K562 (cell line): ENCODE results near the gene ICAM1. TPM values are rescaled to one million over a fixed set of nuclear protein-coding genes. Genes with fewer than 3 reads are reported as not detected.

ENCODE experiments used
- ATAC-seq: fragments of 200-7000 bp; cut with Tn5 transposase; 3 replicates; pipeline ENCODE4 v1.9.1; 2020; ENCODE audit warnings: moderate library complexity
- BruUV-seq: library from RNA; stranded (reverse); fragments of 400-500 nt; replicated peaks from 2 replicates; lab custom pipeline; 2021; lab: Mats Ljungman, UMichigan
- CTCF ChIA-PET: fragments of 300-600 bp; formaldehyde crosslinking; extraction: SDS; loops from one replicate; lab custom pipeline; 2021; ENCODE audit warnings: low intra/inter-chr PET ratio; lab: Yijun Ruan, JAX
- POLR2A ChIA-PET: fragments of 300-600, 350-650 bp; sonication (Branson Sonifier 250); formaldehyde crosslinking; extraction: SDS; loops from one replicate; lab custom pipeline; 2021; ENCODE audit warnings: antibody characterized with exemption, inconsistent platforms; lab: Yijun Ruan, JAX
- DNase-seq, 4 experiments: peaks; one replicate each; pipeline versions ENCODE4 v3.0.0 to v3.0.0-alpha.2; 2011 to 2018; ENCODE audit warnings: low spot score in 3 of 4, mixed read lengths in 3 of 4; ENCODE audit errors: extremely low read depth in 1 of 4
- FAIRE-seq: peaks from 2 replicates; lab custom pipeline; 2011; peaks lifted over from hg19 to GRCh38; lab: Jason Lieb, UNC
- H2AFZ ChIP-seq: 2 replicates; pipeline ENCODE4 v1.6.0; 2011; ENCODE audit warnings: low read depth, low read length, control low read depth, inconsistent platforms
- H3K27ac ChIP-seq: fragments of 200-600 bp; 3 replicates; pipeline ENCODE4 v1.8.0; 2011; ENCODE audit warnings: low read depth, mild to moderate bottlenecking, control low read depth, inconsistent platforms, low read length, moderate library complexity, mixed read lengths; ENCODE audit errors: extremely low read depth
- H3K27me3 ChIP-seq, 2 experiments: fragments of 300-600 bp in 1 of 2; 2 replicates in 1 of 2; 3 replicates in 1 of 2; pipeline versions ENCODE4 v1.6.0 to v1.8.0; 2011; ENCODE audit warnings: inconsistent platforms in 2 of 2, low read length in 2 of 2, mild to moderate bottlenecking in 1 of 2, mixed read lengths in 1 of 2, moderate library complexity in 1 of 2; ENCODE audit not compliant: control insufficient read depth in 2 of 2, insufficient read depth in 2 of 2
- H3K36me3 ChIP-seq: fragments of 300-600 bp; 3 replicates; pipeline ENCODE4 v1.8.0; 2011; ENCODE audit warnings: mild to moderate bottlenecking, low read length, inconsistent platforms; ENCODE audit not compliant: control insufficient read depth, insufficient read depth
- H3K4me1 ChIP-seq, 2 experiments: fragments of 200-600 bp in 1 of 2; replicated peaks in 1 of 2; 2 replicates in 1 of 2; 3 replicates in 1 of 2; pipeline versions ENCODE4 v1.5.1 to v1.8.0; 2011; ENCODE audit warnings: inconsistent platforms in 2 of 2, low read length in 2 of 2, mild to moderate bottlenecking in 1 of 2, mixed read lengths in 1 of 2, moderate library complexity in 1 of 2; ENCODE audit not compliant: control insufficient read depth in 2 of 2, insufficient read depth in 2 of 2
- H3K4me2 ChIP-seq: 2 replicates; pipeline ENCODE4 v1.6.1; 2011; ENCODE audit warnings: low read length, control low read depth, inconsistent platforms, mixed read lengths; ENCODE audit not compliant: insufficient read depth
- H3K4me3 ChIP-seq: fragments of 200-600 bp; sonication (generic), shearing (Covaris generic); 2 replicates; pipeline ENCODE4 v1.5.1; 2016; ENCODE audit warnings: control low read depth, inconsistent platforms
- H3K79me2 ChIP-seq: fragments of 200-600 bp; 3 replicates; pipeline ENCODE4 v1.8.0; 2011; ENCODE audit warnings: low read length, inconsistent platforms; ENCODE audit not compliant: control insufficient read depth, insufficient read depth
- H3K9ac ChIP-seq, 2 experiments: 2 replicates each; pipeline versions ENCODE4 v1.6.0 to v1.6.1; 2011; ENCODE audit warnings: low read depth in 2 of 2, low read length in 2 of 2, control low read depth in 1 of 2, inconsistent platforms in 1 of 2, mild to moderate bottlenecking in 1 of 2, mixed read lengths in 1 of 2; ENCODE audit not compliant: insufficient read depth in 1 of 2
- H3K9me1 ChIP-seq: one replicate; pipeline ENCODE4 v1.6.0; 2011; ENCODE audit warnings: inconsistent platforms, mild to moderate bottlenecking, low read length, moderate library complexity; ENCODE audit not compliant: control insufficient read depth, insufficient read depth
- H3K9me3 ChIP-seq: replicated peaks from 2 replicates; pipeline ENCODE4 v1.5.1; 2011; ENCODE audit warnings: low read depth, low read length, inconsistent platforms; ENCODE audit not compliant: control insufficient read depth, insufficient read depth
- H4K20me1 ChIP-seq: replicated peaks from 2 replicates; pipeline ENCODE4 v1.6.1; 2011; ENCODE audit warnings: low read length, inconsistent platforms, mixed read lengths; ENCODE audit not compliant: control insufficient read depth, insufficient read depth
- FIP1L1 ChIP-seq: fragments of 200-400 bp; formaldehyde crosslinking; IDR thresholded peaks from 2 replicates; pipeline ENCODE4 v1.6.1; 2018; ENCODE audit warnings: mild to moderate bottlenecking, low read depth, low read length; ENCODE audit not compliant: poor library complexity, severe bottlenecking
- KAT7 ChIP-seq: sonication (generic); formaldehyde crosslinking; IDR thresholded peaks from 2 replicates; pipeline ENCODE4 v1.8.0; 2022; ENCODE audit warnings: missing genetic modification reagents, mild to moderate bottlenecking, borderline replicate concordance
- MAFG ChIP-seq: fragments of 450-650 bp; conservative IDR thresholded peaks from 2 replicates; pipeline ENCODE4 v1.6.1; 2016; ENCODE audit warnings: missing genetic modification characterization, missing compliant biosample characterization
- MIER1 ChIP-seq: fragments of 450-650 bp; IDR thresholded peaks from 2 replicates; pipeline ENCODE4 v1.6.1; 2016; ENCODE audit warnings: antibody characterized with exemption, mild to moderate bottlenecking, low read depth
- NCOA1 ChIP-seq: fragments of 450-650 bp; IDR thresholded peaks from 2 replicates; pipeline ENCODE4 v1.6.1; 2016; ENCODE audit warnings: low read depth
- PHF21A ChIP-seq: fragments of 450-650 bp; IDR thresholded peaks from 2 replicates; pipeline ENCODE4 v1.6.1; 2017; ENCODE audit warnings: low read depth, borderline replicate concordance
- PML ChIP-seq: IDR thresholded peaks from 2 replicates; pipeline ENCODE4 v1.6.1; 2012; ENCODE audit warnings: low read length, inconsistent platforms
- SAP30 ChIP-seq: fragments of 200-600 bp; sonication (generic); IDR thresholded peaks from 2 replicates; pipeline ENCODE4 v1.6.1; 2012; ENCODE audit warnings: borderline replicate concordance, low read depth, mild to moderate bottlenecking, moderate library complexity, low read length, control low read depth, inconsistent platforms; ENCODE audit not compliant: insufficient read depth, poor library complexity, severe bottlenecking
- ZFP36 ChIP-seq: fragments of 150-350 bp; IDR thresholded peaks from 2 replicates; pipeline ENCODE4 v1.6.1; 2018; ENCODE audit warnings: low read length, low read depth; ENCODE audit not compliant: partially characterized antibody
- ZNF124 ChIP-seq: sonication (generic); formaldehyde crosslinking; IDR thresholded peaks from 2 replicates; pipeline ENCODE4 v1.8.1; 2022; ENCODE audit warnings: missing genetic modification reagents
- WGBS: fragments of 100-300 bp; shearing (Covaris generic); methylation state at CpG from one replicate; pipeline ENCODE4 v1.1.6; 2016; ENCODE audit warnings: low coverage, mixed read lengths; ENCODE audit not compliant: insufficient coverage; ENCODE audit errors: missing lambda C conversion rate; 5-methylcytosine and 5-hydroxymethylcytosine counted together
- in situ Hi-C: fragments of 300-500 bp; cut with MboI; formaldehyde crosslinking; loops from 4 replicates; pipeline ENCODE4 v1.15.0; 2018; ENCODE audit warnings: inconsistent platforms, mixed read lengths
- intact Hi-C: fragments of 100-400 bp; cut with micrococcal nuclease; formaldehyde crosslinking; loops from 2 replicates; pipeline ENCODE4 v1.14.2; 2022
- polyA plus RNA-seq, 8 experiments: library from polyadenylated mRNA; depleted of rRNA in 4 of 8; stranded (reverse) in 5 of 8; unstranded in 3 of 8; fragments of >200 nt; fragmentation: Nextera tagmentation in 2 of 8; fragmentation: Illumina TruSeq in 1 of 8; extraction: Ambion mirVana in 2 of 8; extraction: Trizol in 1 of 8; gene quantifications; 2 replicates each; pipeline versions ENCODE4 v1.2.1 to v1.2.3, GENCODE V29; 2011 to 2014; ENCODE audit warnings: inconsistent platforms in 1 of 8, missing spikeins in 1 of 8
- total RNA-seq, 7 experiments: library from RNA; depleted of rRNA in 6 of 7; stranded (reverse); fragments of >200 nt in 6 of 7; fragmentation: Illumina TruSeq in 2 of 7; extraction: Trizol in 2 of 7; gene quantifications; 2 replicates each; pipeline versions ENCODE4 v1.2.1 to v1.2.3, GENCODE V29; 2011 to 2021; ENCODE audit warnings: low replicate concordance in 1 of 7
- TF ChIP-seq, protein P1 (sequence below), 2 experiments: IDR thresholded peaks; 2 replicates each; pipeline ENCODE4 v1.6.1; 2012; ENCODE audit warnings: improper control_type of control experiment in 2 of 2, low read depth in 2 of 2, low read length in 2 of 2, borderline replicate concordance in 1 of 2
- TF ChIP-seq, protein P2 (sequence below): sonication (generic); formaldehyde crosslinking; IDR thresholded peaks from 2 replicates; pipeline ENCODE4 v1.9.0; 2022; ENCODE audit warnings: mild to moderate bottlenecking, missing genetic modification reagents

Gene ICAM1
- total and polyA plus RNA-seq, 9 of the 15 experiments (the other 6 are each of a cell fraction or from before 2014, with no cell fraction given): 2.3 to 24.4 (median 13.4) TPM

DNA sequence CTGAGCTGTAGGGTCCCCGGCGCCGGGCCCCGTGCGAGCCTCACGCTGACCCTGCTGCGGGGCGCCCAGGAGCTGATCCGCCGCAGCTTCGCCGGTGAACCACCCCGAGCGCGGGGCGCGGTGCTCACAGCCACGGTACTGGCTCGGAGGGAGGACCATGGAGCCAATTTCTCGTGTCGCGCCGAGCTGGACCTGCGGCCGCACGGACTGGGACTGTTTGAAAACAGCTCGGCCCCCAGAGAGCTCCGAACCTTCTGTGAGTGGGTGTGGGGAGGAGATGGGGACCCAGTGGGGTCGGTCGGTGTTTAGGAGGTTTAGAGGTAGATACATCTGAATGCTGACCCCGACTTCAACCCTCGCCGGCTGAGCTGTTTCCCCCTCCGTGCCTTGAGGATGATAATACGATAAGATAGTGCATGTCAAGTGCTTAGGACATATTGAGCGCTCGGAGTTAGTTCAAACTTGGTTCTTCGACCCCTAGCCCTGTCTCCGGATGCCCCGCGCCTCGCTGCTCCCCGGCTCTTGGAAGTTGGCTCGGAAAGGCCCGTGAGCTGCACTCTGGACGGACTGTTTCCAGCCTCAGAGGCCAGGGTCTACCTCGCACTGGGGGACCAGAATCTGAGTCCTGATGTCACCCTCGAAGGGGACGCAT lies 20.8 kb downstream of the ICAM1 start:
- peak overlapping the region; percentile 96 for H3K27ac ChIP-seq
- TSS peak; percentile 22 for BruUV-seq
- in situ Hi-C loops: no loop called here
- peaks cover 2% of the 10 kb centered on the region; the same call in 1 of the 2 replicates for H3K9me3 ChIP-seq
- H3K9ac ChIP-seq: peak overlapping the region; percentile 91 to 99
- intact Hi-C loops: no loop called here
- ATAC-seq (no peak), DNase-seq (peak in 1 of 4 experiments; percentile 13), FAIRE-seq (peak; percentile 29)
- peak overlapping the region; percentile 79 for H3K4me3 ChIP-seq
- peaks cover 38% of the 10 kb centered on the region; the same call in 2 of the 3 replicates for H3K36me3 ChIP-seq
- no peaks in the 10 kb centered on the region for H3K27me3 ChIP-seq
- H3K9me1 ChIP-seq: no peaks in the 10 kb centered on the region
- ChIA-PET CTCF (no interaction called here), POLR2A (interaction anchor here (0.6 to 1.3 kb wide), 13 partner anchors 8 to 280 kb away, joined by 3 to 7 read pairs (median 3); partner anchors contain the start of genes ICAM1 and RAVER1)
- peaks cover 85% of the 10 kb centered on the region for H3K79me2 ChIP-seq
- WGBS: 1% methylated on average over 49 of the region's 49 CpGs
- H4K20me1 ChIP-seq: no peaks in the 10 kb centered on the region; the same call in 1 of the 2 replicates
- peak overlapping the region; percentile 99 for H3K4me2 ChIP-seq
- H2AFZ ChIP-seq: no peak overlapping the region; the same call in 1 of the 2 replicates
- H3K4me1 ChIP-seq: peaks cover 12 to 90% of the 10 kb centered on the region in 2 experiments; a peak in 4 of 5 replicates
- TF ChIP-seq PHF21A: no peak
- TF ChIP-seq, protein P1, sequence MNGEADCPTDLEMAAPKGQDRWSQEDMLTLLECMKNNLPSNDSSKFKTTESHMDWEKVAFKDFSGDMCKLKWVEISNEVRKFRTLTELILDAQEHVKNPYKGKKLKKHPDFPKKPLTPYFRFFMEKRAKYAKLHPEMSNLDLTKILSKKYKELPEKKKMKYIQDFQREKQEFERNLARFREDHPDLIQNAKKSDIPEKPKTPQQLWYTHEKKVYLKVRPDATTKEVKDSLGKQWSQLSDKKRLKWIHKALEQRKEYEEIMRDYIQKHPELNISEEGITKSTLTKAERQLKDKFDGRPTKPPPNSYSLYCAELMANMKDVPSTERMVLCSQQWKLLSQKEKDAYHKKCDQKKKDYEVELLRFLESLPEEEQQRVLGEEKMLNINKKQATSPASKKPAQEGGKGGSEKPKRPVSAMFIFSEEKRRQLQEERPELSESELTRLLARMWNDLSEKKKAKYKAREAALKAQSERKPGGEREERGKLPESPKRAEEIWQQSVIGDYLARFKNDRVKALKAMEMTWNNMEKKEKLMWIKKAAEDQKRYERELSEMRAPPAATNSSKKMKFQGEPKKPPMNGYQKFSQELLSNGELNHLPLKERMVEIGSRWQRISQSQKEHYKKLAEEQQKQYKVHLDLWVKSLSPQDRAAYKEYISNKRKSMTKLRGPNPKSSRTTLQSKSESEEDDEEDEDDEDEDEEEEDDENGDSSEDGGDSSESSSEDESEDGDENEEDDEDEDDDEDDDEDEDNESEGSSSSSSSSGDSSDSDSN (IDR thresholded peaks at IDR 0.05; ENCODE audit: borderline replicate concordance in 1 of 2, low read depth in 2 of 2, low read length in 2 of 2): peak in 1 of 2 experiments; percentile 60; a peak in 1 of 4 replicates
- peak; percentile 13 for TF ChIP-seq FIP1L1
- peak; percentile 88 for TF ChIP-seq KAT7 (CRISPR knock-in tag)
- TF ChIP-seq PML: no peak
- TF ChIP-seq SAP30: peak; percentile 47
- no peak for TF ChIP-seq NCOA1
- TF ChIP-seq ZNF124 (CRISPR knock-in tag): no peak
- peak; percentile 35 for TF ChIP-seq ZFP36
- TF ChIP-seq, protein P2, sequence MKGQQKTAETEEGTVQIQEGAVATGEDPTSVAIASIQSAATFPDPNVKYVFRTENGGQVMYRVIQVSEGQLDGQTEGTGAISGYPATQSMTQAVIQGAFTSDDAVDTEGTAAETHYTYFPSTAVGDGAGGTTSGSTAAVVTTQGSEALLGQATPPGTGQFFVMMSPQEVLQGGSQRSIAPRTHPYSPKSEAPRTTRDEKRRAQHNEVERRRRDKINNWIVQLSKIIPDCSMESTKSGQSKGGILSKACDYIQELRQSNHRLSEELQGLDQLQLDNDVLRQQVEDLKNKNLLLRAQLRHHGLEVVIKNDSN (CRISPR knock-in tag): peak; percentile 46
- no peak for TF ChIP-seq MIER1
- TF ChIP-seq MAFG (tag): no peak
